RPMI7951 (cell line): Measurements from ENCODE around the gene TENM4. TPM values are rescaled to one million over a fixed set of nuclear protein-coding genes. Genes with fewer than 3 reads are reported as not detected.
"Not testable (repeated sequence)": the region's sequence is repeated elsewhere in the genome, so short reads cannot be mapped to it uniquely, and the experiment has no call there.

Experiments used
- DNase-seq: peaks from one replicate; pipeline ENCODE4 v3.0.0-alpha.2; 2012; ENCODE audit warnings: low read depth
- total RNA-seq: library from RNA; depleted of rRNA; stranded (reverse); fragments of >200 nt; shearing (Covaris generic); gene quantifications from 2 replicates; pipeline ENCODE4 v1.2.3, GENCODE V29; 2014

TENM4 gene
- total RNA-seq, 1 experiment from 2014 or later: 25.1 TPM

DNA sequence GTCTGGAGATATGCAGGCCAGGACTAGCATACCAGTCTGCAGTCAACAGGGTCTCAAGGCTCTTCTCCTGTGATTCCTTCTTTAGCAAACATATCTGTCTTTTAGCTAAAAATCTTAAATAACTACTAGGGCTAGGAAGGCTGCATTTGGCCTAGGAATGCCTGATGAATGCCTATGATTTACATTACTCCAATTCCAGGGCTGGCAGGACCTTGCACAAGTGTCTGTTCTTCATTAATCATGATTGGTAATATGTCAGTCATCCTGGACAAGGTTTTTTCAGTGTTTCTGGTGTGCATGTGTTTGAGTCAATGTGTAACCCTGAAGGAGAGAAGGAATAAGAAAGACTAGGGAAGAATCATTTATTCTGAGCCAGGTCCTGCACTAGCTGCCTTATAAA is 585.7 kb downstream of the TENM4 start:
- DNase-seq: no peak

DNA sequence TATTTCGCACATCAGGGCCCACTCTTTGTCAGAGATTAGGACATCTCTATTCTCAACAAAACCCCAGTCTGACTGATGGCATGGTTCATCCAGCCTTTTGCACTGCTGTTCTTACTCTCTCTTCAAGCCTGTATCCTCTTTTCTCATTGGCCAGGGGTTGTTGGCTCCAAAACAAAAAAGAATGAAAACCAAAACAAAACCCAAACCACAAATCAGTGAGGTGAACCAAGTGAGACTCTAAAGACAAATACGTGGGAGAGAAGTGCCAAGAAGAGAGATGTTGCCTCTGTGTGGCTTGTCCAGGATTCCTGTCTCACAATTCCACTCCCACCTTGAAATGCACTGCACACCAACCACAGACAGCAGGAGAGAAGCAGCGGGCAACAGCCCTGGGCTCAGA is 587.3 kb downstream of the TENM4 start:
- peak; percentile 43 for DNase-seq

DNA sequence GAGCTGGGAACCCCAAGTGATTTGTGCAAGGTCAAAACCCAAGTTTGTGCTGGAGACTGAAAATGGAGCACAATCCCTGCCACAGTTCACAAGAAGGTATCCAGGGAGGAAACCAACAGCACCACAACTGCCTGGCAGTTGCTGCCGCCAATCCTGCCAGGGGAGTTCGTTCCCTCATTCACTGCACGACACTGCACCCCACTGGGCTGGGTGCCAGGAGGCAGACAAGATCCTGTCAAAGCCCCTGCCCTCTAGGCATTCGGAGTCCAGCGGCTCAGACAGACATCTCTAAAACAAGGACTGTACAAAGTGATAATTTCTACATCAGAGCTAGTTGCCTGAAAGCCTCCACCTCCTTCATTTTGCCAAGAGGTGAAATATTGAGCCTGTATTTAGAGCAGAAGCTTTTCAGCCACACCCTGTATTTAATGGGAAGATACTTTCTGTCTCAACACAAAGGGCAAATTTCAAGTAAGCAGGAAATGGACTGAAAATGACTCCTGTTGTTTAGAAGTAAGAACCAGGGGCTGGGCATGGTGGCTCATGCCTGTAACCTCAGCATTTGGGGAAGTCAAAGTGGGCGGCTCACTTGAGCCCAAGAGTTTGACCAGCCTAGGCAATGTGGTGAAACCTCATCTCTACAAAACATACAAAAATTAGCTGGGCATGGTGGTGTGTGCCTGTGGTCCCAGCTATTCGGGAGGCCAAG is 588.8 kb downstream of the TENM4 start:
- DNase-seq: peak; percentile 60

DNA sequence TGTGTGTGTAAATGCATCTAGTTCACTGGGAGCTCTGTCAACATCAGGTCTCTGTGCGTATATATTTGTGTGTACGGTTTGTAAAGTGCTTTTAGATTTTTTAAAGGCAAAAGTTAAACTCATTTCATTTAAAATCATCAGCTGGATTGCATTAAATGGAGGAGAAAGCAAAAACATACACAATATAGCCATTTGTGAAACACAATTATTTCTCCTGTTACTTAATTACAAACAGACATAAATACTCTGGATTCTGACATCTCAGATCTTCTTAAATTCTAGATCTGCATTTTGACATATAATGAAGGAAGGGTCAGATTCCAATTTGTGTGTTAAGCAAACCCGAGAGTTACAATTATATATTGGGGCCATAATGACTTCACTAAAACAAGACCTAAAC is 590.8 kb downstream of the TENM4 start:
- DNase-seq: no peak

DNA sequence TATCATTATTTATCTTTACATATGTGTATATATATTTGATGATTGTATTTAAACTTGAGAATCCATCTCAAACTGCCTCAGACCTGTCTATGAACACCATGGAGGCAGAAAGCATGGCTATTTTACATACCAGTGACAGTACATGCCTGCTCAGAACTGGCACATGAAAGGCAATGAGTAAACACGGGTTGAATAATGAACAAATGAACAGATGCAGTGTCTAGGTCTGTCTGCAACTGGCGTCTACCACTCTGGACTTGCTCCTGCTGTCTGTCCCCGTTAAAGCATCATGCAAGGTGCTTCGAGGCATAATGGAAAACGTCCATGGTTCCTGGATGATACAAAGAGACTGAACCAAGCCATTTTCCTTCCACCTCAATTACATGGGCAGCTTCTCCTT is 594.6 kb downstream of the TENM4 start:
- DNase-seq: no peak

- DNase-seq: no peak
Observed at GRCh38 chr11:78845496-78845895, 595.3 kb downstream of the TENM4 start.

- DNase-seq: no peak
Observed at GRCh38 chr11:78841456-78842060, 599.3 kb downstream of the TENM4 start.

- DNase-seq: no peak
Observed at GRCh38 chr11:78840623-78841022, 600.2 kb downstream of the TENM4 start.

DNA sequence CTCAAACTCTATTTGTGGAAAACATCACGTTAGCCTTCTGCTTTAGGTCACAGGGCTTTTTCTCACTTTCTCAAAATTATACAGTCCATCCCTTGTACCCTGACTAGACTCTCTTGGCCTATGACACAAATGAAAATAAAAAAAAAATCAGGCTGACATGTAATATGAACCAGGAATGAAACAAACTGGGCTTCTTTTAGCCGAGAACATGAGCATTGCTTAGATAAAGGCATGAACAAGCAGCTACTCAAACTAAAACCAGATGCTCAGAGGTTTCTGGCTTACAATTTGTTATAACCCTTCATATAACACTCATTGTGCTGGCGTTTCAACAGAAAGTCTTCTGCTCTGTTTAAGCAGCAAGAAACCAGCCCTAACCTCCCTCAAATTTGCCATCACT is 600.6 kb downstream of the TENM4 start:
- peak; percentile 51 for DNase-seq

GRCh38 chr11:78838417-78838816 is 602.4 kb downstream of the TENM4 start:
- DNase-seq: no peak

- DNase-seq: no peak
Observed at GRCh38 chr11:78835646-78836045, 605.2 kb downstream of the TENM4 start.

DNA sequence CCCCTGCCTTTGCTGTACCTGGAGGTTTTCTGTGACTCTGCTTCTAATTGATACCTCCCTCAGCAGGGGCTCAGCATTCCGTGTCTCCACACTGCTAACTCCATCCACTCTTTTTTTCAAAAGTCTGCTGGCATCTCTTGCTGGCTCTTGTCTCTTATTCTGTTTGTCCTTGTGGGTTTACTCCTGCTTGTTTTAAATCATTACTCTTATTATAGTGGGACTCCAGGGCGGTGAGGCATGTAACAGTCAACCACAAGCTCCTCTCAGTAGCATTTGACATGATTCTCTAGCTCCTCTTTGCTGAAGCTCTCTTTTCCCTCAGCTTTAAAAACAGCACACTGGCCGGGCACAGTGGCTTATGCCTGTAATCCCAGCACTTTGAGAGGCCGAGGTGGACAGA is 605.9 kb downstream of the TENM4 start:
- DNase-seq: no peak

GRCh38 chr11:78833237-78833636 is 607.6 kb downstream of the TENM4 start:
- DNase-seq: no peak

- DNase-seq: no peak
Observed at GRCh38 chr11:78832226-78832947, 608.4 kb downstream of the TENM4 start.

- DNase-seq: no peak
Observed at GRCh38 chr11:78831571-78831970, 609.3 kb downstream of the TENM4 start.

DNA sequence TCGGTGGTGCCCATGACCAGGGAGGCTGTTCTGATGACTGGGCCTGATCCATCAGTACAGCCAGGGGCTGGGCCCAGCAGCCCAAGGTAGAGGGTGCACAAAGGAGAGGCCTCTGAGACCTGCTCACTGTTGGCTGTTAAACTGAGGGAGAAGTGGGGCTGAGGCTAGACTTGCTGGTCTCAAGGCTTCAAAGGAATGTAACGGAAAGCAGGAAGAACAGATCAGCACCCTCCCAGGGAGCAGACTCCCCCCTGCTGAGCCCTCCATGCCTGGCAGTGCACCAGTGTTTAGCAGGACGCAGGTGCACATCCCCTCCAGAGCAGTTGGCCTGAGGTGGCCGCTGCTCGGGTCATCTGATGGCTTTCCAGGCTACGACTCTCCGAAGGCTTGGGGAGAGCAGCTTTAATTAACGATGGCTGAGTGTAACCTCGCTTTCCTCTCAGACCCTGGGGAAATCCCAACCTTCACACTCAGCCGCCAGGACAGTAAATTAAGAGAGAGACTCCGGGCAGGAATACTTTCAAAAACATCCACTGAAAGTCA is 610.5 kb downstream of the TENM4 start:
- DNase-seq: no peak

DNA sequence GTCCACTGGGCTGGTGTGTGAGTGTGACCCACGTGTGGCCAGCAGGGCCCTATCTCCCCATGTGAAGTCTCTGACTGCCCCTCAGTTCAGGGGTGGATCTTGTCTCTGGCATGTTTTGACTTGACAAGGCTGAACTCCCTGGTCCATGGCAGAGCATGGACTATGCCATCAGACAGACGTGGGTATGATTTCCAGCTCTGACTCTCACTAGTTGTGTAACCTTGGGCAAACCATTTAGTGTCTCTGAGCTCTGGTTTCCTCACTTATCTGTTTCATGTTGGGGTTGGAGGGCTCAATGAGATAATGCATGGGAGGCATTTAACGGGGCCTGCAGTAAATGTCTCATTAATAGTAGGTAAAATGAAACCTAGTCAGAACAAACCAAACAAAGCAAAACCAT is 611.7 kb downstream of the TENM4 start:
- no peak for DNase-seq

DNA sequence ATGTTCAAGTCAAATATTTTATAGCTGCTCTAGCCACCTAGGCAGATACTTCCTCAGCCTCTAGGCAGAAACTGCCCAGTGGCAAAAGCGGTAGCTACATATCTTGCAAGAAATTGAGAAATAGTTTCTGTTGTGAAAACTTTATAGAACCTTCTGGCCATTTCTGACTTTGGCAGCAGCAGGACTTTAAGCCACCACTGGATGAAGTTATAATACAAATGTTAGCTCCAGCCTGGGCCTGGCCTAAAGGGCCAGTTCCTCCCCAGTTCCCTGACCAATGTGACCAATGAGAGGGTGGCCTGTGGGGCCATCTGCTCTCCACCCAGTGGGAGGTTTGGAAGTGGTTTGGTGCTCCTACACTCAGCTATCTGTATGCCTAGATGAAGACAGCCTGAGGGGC is 612.2 kb downstream of the TENM4 start:
- no peak for DNase-seq

DNA sequence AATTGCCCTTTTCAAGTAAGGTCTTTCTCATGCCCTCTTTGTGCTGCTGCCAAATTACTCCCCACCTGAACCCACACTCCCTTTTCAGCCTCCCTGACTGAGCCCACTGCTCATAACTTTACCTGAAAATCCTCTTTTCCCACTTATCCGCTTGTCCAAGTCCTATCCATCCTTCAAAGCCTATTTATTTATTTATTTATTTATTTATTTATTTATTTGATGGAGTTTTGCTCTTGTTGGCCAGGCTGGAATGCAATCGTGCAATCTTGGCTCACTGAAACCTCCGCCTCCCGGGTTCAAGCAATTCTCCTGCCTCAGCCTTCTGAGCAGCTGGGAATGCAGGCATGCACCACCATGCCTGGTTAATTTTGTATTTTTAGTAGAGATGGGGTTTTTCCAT is 613.5 kb downstream of the TENM4 start:
- DNase-seq: not testable (repeated sequence)

- DNase-seq: peak; percentile 9
Observed at GRCh38 chr11:78825591-78826020, 615.2 kb downstream of the TENM4 start.

GRCh38 chr11:78823588-78823987 is 617.2 kb downstream of the TENM4 start:
- DNase-seq: peak; percentile 48

- DNase-seq: no peak
Observed at GRCh38 chr11:78822931-78823423, 617.9 kb downstream of the TENM4 start.
